ENCODE results near the gene NCOR1.

The NCOR1 gene

GRCh38 chr17:16052486-16052885 lies 162.8 kb downstream of the NCOR1 start:
- in situ Hi-C loops (cut with MboI; ENCODE audit: low pct_unique_long_range_greater_than_20kb, low sequenced_read_pairs, unreplicated experiment) = no loop called here
- no peak for TF ChIP-seq CTCF (IDR thresholded peaks at IDR 0.05; ENCODE audit: extremely low read depth, insufficient read depth, missing control alignments)
- no peak for DNase-seq (ENCODE audit: low spot score)

DNA sequence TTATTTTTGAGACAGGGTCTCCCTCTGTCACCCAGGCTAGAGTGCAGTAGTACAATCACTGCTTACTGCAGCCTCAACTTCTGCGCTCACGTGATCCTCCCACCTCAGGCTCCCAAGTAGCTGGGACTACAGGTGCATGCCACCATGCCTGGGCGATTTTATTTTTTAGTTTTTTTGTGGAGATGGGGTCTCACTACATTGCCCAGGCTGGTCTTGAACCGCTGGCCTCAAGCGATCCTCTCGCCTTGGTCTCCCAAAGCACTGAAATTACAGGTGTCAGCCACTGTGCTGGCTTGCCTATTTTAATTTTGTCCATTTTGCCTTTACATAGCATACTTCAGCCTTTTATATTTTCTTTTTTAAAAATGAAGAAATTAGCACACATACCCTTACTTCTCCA lies 164.5 kb downstream of the NCOR1 start:
- in situ Hi-C loops (cut with MboI; ENCODE audit: low pct_unique_long_range_greater_than_20kb, low sequenced_read_pairs, unreplicated experiment) = no loop called here
- no peak for DNase-seq (ENCODE audit: low spot score)

DNA sequence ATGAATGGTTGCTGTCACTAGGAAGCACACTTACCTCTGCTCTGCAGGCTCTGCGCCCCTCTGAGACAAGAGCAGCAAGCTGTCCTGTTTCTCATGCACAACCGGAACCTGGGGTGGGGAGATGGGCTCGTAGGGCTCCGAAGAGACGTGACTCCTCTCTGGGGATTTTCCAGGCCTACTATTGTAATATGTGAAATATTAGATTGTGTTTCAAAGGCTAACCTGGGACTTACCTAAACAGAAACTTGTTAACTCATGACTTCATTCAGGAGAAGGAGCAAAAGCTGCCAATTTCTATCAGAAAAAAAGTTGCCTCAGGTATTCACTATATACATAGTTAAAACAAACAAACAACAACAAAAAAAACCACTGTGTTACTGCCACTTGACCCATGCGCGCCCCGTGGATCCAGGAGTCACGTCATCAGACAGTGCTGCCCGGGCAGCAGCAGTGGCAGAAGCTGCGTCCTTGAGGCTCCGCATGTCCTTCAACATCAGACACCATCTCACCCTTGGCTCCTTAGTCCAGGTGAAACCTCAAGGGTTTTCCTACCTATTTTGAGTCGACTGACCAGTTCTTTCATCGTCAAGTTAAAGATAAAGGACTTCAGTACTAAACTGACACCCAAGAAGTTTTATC lies 166.4 kb downstream of the NCOR1 start:
- no peak for DNase-seq (ENCODE audit: low spot score)
- no peak for TF ChIP-seq CTCF (IDR thresholded peaks at IDR 0.05; ENCODE audit: extremely low read depth, insufficient read depth, missing control alignments)
- in situ Hi-C loops (cut with MboI; ENCODE audit: low pct_unique_long_range_greater_than_20kb, low sequenced_read_pairs, unreplicated experiment) = no loop called here

More for the DNA sequence above, 164.5 kb downstream of the NCOR1 start:
- TF ChIP-seq CTCF (IDR thresholded peaks at IDR 0.05; ENCODE audit: extremely low read depth, insufficient read depth, missing control alignments) = no peak

- in situ Hi-C loops (cut with MboI; ENCODE audit: low pct_unique_long_range_greater_than_20kb, low sequenced_read_pairs, unreplicated experiment) = no loop called here
- no peak for TF ChIP-seq CTCF (IDR thresholded peaks at IDR 0.05; ENCODE audit: extremely low read depth, insufficient read depth, missing control alignments)
- no peak for DNase-seq (ENCODE audit: low spot score)
These were observed 168.4 kb downstream of the NCOR1 start for GRCh38 chr17:16046966-16047365.

GRCh38 chr17:16044487-16044886 lies 170.8 kb downstream of the NCOR1 start:
- in situ Hi-C loops (cut with MboI; ENCODE audit: low pct_unique_long_range_greater_than_20kb, low sequenced_read_pairs, unreplicated experiment) = no loop called here
- no peak for TF ChIP-seq CTCF (IDR thresholded peaks at IDR 0.05; ENCODE audit: extremely low read depth, insufficient read depth, missing control alignments)
- DNase-seq (ENCODE audit: low spot score) = no peak

GRCh38 chr17:16040710-16041251 lies 174.6 kb downstream of the NCOR1 start:
- in situ Hi-C loops (cut with MboI; ENCODE audit: low pct_unique_long_range_greater_than_20kb, low sequenced_read_pairs, unreplicated experiment) = no loop called here
- no peak for TF ChIP-seq CTCF (IDR thresholded peaks at IDR 0.05; ENCODE audit: extremely low read depth, insufficient read depth, missing control alignments)
- DNase-seq (ENCODE audit: low spot score) = no peak

Data from GM13977 (cell line).